Measurements from ENCODE around the gene SYDE2. TPM values are rescaled to one million over a fixed set of nuclear protein-coding genes. Genes with fewer than 3 reads are reported as not detected.
A peak's percentile ranks its signal among the peaks of the same experiment; 100 is the strongest.

SYDE2 gene
- total and polyA plus RNA-seq, 9 of the 15 experiments (the other 6 are each of a cell fraction or from before 2014, with no cell fraction given) = 0.39 to 8.7 (median 4.5) TPM

DNA sequence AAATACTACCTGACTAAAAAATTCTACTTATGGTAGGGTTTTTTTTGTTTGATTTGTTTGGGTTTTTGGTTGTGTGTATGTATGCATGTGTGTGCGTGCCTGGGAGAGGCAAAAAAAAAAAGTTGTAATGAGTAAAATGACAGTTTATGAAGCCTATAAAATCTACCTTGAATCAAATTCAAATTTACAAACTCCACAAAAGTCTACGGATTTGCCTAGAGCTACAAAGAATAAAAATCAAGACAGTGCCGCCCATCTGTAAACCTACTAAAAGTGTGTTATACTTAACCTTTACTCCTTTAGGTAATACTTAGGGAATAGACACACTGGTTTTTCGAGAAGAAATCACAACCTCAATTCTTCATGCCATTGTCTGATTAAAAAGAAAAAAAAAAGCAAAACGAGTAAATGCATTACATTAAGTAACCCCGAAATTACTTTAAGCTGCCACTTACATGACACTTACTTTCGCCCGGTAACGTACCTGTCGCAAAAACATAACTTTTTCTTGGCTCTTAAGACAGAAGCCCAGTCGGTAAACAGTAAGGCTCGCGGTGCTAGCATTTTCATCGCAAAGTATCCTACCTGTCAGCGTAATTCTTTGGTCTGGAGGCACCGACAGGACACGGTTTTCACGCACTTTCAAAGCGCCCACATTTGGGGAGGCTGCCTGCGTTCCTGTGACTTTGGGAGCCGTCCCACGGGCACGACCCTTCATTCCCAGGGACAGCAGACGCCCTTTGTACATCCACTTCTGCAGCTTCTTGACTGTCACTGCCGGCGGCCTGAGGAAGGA, 951 bp downstream of the SYDE2 start (continued):
- TF ChIP-seq, protein P1, sequence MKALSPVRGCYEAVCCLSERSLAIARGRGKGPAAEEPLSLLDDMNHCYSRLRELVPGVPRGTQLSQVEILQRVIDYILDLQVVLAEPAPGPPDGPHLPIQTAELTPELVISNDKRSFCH (CRISPR knock-in tag; IDR thresholded peaks at IDR 0.05) = no peak
- TF ChIP-seq, protein P1 (tag; IDR thresholded peaks at IDR 0.05) = no peak
- TF ChIP-seq ZEB2 (IDR thresholded peaks at IDR 0.05) = 0 out of 2 replicates have a peak, but pooled peaks have one; percentile 15
- no peak for TF ChIP-seq NR3C1 (CRISPR knock-in tag; IDR thresholded peaks at IDR 0.05)
- TF ChIP-seq MEF2D (tag; conservative IDR thresholded peaks at IDR 0.05; ENCODE audit: low read depth) = no peak
- TF ChIP-seq ASH1L (IDR thresholded peaks at IDR 0.05; ENCODE audit: borderline replicate concordance, low read depth, partially characterized antibody) = no peak
- TF ChIP-seq, protein P2, sequence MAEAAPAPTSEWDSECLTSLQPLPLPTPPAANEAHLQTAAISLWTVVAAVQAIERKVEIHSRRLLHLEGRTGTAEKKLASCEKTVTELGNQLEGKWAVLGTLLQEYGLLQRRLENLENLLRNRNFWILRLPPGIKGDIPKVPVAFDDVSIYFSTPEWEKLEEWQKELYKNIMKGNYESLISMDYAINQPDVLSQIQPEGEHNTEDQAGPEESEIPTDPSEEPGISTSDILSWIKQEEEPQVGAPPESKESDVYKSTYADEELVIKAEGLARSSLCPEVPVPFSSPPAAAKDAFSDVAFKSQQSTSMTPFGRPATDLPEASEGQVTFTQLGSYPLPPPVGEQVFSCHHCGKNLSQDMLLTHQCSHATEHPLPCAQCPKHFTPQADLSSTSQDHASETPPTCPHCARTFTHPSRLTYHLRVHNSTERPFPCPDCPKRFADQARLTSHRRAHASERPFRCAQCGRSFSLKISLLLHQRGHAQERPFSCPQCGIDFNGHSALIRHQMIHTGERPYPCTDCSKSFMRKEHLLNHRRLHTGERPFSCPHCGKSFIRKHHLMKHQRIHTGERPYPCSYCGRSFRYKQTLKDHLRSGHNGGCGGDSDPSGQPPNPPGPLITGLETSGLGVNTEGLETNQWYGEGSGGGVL (CRISPR knock-in tag; IDR thresholded peaks at IDR 0.05) = no peak
- TF ChIP-seq CBFB (CRISPR knock-in tag; IDR thresholded peaks at IDR 0.05) = 0 out of 2 replicates have a peak, but pooled peaks have one; percentile 32
- TF ChIP-seq SOX6 (IDR thresholded peaks at IDR 0.05) = no peak
- TF ChIP-seq PCBP2 (IDR thresholded peaks at IDR 0.05; ENCODE audit: low read depth, low read length, poor library complexity, severe bottlenecking) = no peak
- TF ChIP-seq, protein P3, sequence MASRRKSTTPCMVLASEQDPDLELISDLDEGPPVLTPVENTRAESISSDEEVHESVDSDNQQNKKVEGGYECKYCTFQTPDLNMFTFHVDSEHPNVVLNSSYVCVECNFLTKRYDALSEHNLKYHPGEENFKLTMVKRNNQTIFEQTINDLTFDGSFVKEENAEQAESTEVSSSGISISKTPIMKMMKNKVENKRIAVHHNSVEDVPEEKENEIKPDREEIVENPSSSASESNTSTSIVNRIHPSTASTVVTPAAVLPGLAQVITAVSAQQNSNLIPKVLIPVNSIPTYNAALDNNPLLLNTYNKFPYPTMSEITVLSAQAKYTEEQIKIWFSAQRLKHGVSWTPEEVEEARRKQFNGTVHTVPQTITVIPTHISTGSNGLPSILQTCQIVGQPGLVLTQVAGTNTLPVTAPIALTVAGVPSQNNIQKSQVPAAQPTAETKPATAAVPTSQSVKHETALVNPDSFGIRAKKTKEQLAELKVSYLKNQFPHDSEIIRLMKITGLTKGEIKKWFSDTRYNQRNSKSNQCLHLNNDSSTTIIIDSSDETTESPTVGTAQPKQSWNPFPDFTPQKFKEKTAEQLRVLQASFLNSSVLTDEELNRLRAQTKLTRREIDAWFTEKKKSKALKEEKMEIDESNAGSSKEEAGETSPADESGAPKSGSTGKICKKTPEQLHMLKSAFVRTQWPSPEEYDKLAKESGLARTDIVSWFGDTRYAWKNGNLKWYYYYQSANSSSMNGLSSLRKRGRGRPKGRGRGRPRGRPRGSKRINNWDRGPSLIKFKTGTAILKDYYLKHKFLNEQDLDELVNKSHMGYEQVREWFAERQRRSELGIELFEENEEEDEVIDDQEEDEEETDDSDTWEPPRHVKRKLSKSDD (conservative IDR thresholded peaks at IDR 0.05; ENCODE audit: low read length) = no peak
- no peak for TF ChIP-seq SAFB2 (IDR thresholded peaks at IDR 0.05; ENCODE audit: borderline replicate concordance, low read depth, low read length, severe bottlenecking)
- TF ChIP-seq, protein P4, sequence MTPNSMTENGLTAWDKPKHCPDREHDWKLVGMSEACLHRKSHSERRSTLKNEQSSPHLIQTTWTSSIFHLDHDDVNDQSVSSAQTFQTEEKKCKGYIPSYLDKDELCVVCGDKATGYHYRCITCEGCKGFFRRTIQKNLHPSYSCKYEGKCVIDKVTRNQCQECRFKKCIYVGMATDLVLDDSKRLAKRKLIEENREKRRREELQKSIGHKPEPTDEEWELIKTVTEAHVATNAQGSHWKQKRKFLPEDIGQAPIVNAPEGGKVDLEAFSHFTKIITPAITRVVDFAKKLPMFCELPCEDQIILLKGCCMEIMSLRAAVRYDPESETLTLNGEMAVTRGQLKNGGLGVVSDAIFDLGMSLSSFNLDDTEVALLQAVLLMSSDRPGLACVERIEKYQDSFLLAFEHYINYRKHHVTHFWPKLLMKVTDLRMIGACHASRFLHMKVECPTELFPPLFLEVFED (CRISPR knock-in tag; conservative IDR thresholded peaks at IDR 0.05) = no peak
- TF ChIP-seq, protein P5, sequence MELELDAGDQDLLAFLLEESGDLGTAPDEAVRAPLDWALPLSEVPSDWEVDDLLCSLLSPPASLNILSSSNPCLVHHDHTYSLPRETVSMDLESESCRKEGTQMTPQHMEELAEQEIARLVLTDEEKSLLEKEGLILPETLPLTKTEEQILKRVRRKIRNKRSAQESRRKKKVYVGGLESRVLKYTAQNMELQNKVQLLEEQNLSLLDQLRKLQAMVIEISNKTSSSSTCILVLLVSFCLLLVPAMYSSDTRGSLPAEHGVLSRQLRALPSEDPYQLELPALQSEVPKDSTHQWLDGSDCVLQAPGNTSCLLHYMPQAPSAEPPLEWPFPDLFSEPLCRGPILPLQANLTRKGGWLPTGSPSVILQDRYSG (tag; conservative IDR thresholded peaks at IDR 0.05; ENCODE audit: low read depth) = no peak
- no peak for TF ChIP-seq ZNF696 (CRISPR knock-in tag; conservative IDR thresholded peaks at IDR 0.05)
- no peak for TF ChIP-seq RFX5 (IDR thresholded peaks at IDR 0.05; ENCODE audit: low read depth, low read length)
- peak; percentile 32; the same call in 1 of the 2 replicates for TF ChIP-seq C11orf30 (IDR thresholded peaks at IDR 0.05; ENCODE audit: low read depth)
- no peak for TF ChIP-seq CBX3 (IDR thresholded peaks at IDR 0.05; ENCODE audit: borderline replicate concordance in 1 of 2, low read length in 2 of 2)
- no peak for TF ChIP-seq SMARCA5 (IDR thresholded peaks at IDR 0.05)
- 0 out of 2 replicates have a peak, but pooled peaks have one; percentile 21 for TF ChIP-seq ETV5 (CRISPR knock-in tag; IDR thresholded peaks at IDR 0.05; ENCODE audit: low read depth)
